Activated naive CD4-positive, alpha-beta T cell treated with anti-CD3 and anti-CD28 coated beads for 36 hours (primary cell): Measurements from ENCODE around the gene RPS16. TPM values are rescaled to one million over a fixed set of nuclear protein-coding genes. Genes with fewer than 3 reads are reported as not detected.

Source experiments
- CTCF ChIA-PET: fragments of 350-600 bp; sonication (Branson Sonifier 250); formaldehyde crosslinking; loops from one replicate; lab custom pipeline; 2021; ENCODE audit warnings: antibody characterized with exemption; lab: Charles Lee
- DNase-seq: peaks from one replicate; pipeline ENCODE4 v3.0.0-alpha.2; 2020
- H3K27ac Mint-ChIP-seq: one replicate; pipeline ENCODE4 v1.8.0; 2021; ENCODE audit warnings: mild to moderate bottlenecking, mixed read lengths
- H3K27me3 Mint-ChIP-seq: one replicate; pipeline ENCODE4 v1.8.0; 2021; ENCODE audit warnings: low read depth, mixed read lengths
- H3K36me3 Mint-ChIP-seq: one replicate; pipeline ENCODE4 v1.8.0; 2021; ENCODE audit warnings: low read depth, mixed read lengths
- H3K4me1 Mint-ChIP-seq: one replicate; pipeline ENCODE4 v1.8.0; 2021; ENCODE audit warnings: low read depth, mixed read lengths
- H3K4me3 Mint-ChIP-seq: one replicate; pipeline ENCODE4 v1.8.0; 2021; ENCODE audit warnings: mild to moderate bottlenecking, moderate library complexity, mixed read lengths
- H3K9me3 Mint-ChIP-seq: one replicate; pipeline ENCODE4 v1.8.0; 2021; ENCODE audit warnings: mixed read lengths
- intact Hi-C: fragments of 100-400 bp; cut with micrococcal nuclease; formaldehyde crosslinking; loops from one replicate; pipeline ENCODE4 v1.15.1; 2023
- total RNA-seq, 2 experiments: library from RNA; stranded (reverse); gene quantifications; one replicate each; pipeline ENCODE4 v1.2.3, GENCODE V29; 2021

The RPS16 gene
- total RNA-seq, 2 experiments from 2014 or later, result 4,195 to 4,327 TPM

DNA sequence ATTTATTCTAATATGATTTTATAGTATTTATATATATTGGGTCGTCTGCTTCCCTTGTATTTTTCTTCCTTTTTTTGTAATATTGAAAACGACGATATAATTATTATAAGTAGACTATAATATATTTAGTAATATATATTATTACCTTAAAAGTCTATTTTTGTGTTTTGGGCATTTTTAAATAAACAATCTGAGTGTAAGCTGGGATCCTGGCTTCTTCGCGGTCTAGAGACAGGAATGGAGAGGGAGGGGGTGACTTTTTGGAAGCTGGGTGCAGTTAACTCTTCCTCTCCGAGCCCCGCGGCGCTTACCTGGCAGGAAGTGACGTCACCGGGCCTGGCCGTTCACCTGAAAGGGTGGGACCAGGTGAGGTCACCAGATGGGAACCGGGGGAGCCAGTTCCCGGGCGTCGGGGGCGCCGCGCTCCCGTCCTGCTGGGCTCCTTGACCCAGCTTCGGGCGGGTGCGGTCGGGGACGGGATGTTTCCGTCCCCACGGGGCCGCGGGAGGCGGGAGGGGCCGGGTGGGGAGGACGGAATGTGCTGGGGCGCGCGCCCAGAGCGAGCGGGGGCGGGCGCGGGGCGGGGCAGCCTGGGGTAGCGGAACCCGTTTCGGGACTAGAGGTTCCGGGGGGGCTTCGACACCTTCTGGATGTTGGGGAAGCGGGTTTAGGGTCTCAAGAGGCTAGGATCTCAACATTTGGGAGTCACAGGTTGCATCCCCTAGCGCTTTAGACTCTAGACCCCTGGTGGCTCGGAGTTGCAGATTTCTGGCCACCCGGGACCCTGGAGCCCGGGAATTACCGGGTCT lies 26.3 kb downstream of the RPS16 start:
- intact Hi-C loops, result loop anchor here (10.0 kb wide), 1 partner anchor 1205 kb away; no protein-coding TSS in a partner anchor
- CTCF ChIA-PET, result interaction anchor here (1.4 to 3.7 kb wide), 2 partner anchors 12 to 26 kb away, joined by 3 to 26 read pairs; partner anchors contain the start of gene RPS16
- Mint-ChIP-seq H3K9me3 (no peaks in the 10 kb centered on the region), H3K27ac (peak overlapping the region; percentile 98), H3K4me3 (peak overlapping the region; percentile 97), H3K36me3 (peaks cover 29% of the 10 kb centered on the region), H3K27me3 (peaks cover 2% of the 10 kb centered on the region), H3K4me1 (peaks cover 50% of the 10 kb centered on the region)
- peak; percentile 95 for DNase-seq

DNA sequence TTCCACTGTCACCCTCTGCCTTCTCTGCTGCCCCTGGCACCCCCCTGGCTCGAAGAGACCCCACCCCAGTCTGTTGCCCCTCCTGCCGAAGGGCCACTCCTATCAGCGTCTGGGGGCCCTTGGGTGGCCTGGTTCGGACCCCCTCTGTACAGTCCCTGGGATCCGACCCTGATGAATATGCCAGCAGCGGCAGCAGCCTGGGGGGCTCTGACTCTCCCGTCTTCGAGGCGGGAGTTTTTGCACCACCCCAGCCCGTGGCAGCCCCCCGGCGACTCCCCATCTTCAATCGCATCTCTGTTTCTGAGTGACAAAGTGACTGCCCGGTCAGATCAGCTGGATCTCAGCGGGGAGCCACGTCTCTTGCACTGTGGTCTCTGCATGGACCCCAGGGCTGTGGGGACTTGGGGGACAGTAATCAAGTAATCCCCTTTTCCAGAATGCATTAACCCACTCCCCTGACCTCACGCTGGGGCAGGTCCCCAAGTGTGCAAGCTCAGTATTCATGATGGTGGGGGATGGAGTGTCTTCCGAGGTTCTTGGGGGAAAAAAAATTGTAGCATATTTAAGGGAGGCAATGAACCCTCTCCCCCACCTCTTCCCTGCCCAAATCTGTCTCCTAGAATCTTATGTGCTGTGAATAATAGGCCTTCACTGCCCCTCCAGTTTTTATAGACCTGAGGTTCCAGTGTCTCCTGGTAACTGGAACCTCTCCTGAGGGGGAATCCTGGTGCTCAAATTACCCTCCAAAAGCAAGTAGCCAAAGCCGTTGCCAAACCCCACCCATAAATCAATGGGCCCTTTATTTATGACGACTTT lies 27.1 kb downstream of the RPS16 start:
- peaks cover 2% of the 10 kb centered on the region for H3K27me3 Mint-ChIP-seq
- peaks cover 47% of the 10 kb centered on the region for H3K4me1 Mint-ChIP-seq
- no peaks in the 10 kb centered on the region for H3K9me3 Mint-ChIP-seq
- H3K27ac Mint-ChIP-seq, result peak overlapping the region; percentile 98
- intact Hi-C loops, result loop anchor here (10.0 kb wide), 1 partner anchor 1206 kb away; no protein-coding TSS in a partner anchor
- peaks cover 29% of the 10 kb centered on the region for H3K36me3 Mint-ChIP-seq
- CTCF ChIA-PET, result interaction anchor here (0.6 to 3.7 kb wide), 3 partner anchors 11 to 27 kb away, joined by 3 to 26 read pairs (median 3); partner anchors contain the start of gene RPS16
- peak; percentile 45 for DNase-seq
- peak overlapping the region; percentile 97 for H3K4me3 Mint-ChIP-seq

DNA sequence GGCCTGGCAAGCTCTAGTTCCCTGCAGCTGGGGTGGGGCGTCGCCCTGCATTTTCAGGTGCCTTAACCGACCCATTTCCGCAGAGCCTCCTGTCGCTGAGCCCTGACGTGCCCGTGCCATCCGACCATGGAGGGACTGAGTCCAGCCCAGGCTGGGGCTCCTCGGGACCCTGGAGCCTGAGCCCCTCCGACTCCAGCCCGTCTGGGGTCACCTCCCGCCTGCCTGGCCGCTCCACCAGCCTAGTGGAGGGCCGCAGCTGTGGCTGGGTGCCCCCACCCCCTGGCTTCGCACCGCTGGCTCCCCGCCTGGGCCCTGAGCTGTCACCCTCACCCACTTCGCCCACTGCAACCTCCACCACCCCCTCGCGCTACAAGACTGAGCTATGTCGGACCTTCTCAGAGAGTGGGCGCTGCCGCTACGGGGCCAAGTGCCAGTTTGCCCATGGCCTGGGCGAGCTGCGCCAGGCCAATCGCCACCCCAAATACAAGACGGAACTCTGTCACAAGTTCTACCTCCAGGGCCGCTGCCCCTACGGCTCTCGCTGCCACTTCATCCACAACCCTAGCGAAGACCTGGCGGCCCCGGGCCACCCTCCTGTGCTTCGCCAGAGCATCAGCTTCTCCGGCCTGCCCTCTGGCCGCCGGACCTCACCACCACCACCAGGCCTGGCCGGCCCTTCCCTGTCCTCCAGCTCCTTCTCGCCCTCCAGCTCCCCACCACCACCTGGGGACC lies 27.9 kb downstream of the RPS16 start:
- H3K36me3 Mint-ChIP-seq, result peaks cover 29% of the 10 kb centered on the region
- H3K27me3 Mint-ChIP-seq, result peaks cover 2% of the 10 kb centered on the region
- DNase-seq, result peak; percentile 75
- peak overlapping the region; percentile 98 for H3K27ac Mint-ChIP-seq
- H3K4me1 Mint-ChIP-seq, result peaks cover 47% of the 10 kb centered on the region
- CTCF ChIA-PET, result interaction anchor here (0.6 to 3.7 kb wide), 4 partner anchors 10 to 357 kb away, joined by 3 to 26 read pairs (median 3); partner anchors contain the start of gene RPS16
- peak overlapping the region; percentile 97 for H3K4me3 Mint-ChIP-seq
- H3K9me3 Mint-ChIP-seq, result no peaks in the 10 kb centered on the region
- intact Hi-C loops, result loop anchor here (10.0 kb wide), 1 partner anchor 1207 kb away; no protein-coding TSS in a partner anchor

DNA sequence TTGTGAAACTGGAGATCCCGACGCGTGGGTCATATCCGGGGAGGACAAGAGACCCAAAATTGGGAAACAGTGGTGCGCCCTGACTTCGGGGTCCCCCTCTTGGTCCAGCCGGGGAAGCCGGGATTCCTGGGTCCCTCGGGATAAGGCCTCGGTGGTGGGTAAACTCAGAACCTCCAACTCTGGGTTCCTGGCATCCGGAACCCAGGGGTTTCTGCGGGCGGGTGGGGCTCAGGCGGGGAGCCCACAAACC lies 28.4 kb downstream of the RPS16 start:
- no peak for DNase-seq
- Mint-ChIP-seq H3K27me3 (peaks cover 2% of the 10 kb centered on the region), H3K9me3 (no peaks in the 10 kb centered on the region), H3K36me3 (peaks cover 30% of the 10 kb centered on the region), H3K4me3 (peak overlapping the region; percentile 97), H3K4me1 (peaks cover 52% of the 10 kb centered on the region), H3K27ac (peak overlapping the region; percentile 98)
- CTCF ChIA-PET, result interaction anchor here (0.6 to 3.7 kb wide), 2 partner anchors 10 to 357 kb away, joined by 3 to 26 read pairs; no protein-coding TSS in a partner anchor
- intact Hi-C loops, result loop anchor here (10.0 kb wide), 1 partner anchor 1207 kb away; no protein-coding TSS in a partner anchor

DNA sequence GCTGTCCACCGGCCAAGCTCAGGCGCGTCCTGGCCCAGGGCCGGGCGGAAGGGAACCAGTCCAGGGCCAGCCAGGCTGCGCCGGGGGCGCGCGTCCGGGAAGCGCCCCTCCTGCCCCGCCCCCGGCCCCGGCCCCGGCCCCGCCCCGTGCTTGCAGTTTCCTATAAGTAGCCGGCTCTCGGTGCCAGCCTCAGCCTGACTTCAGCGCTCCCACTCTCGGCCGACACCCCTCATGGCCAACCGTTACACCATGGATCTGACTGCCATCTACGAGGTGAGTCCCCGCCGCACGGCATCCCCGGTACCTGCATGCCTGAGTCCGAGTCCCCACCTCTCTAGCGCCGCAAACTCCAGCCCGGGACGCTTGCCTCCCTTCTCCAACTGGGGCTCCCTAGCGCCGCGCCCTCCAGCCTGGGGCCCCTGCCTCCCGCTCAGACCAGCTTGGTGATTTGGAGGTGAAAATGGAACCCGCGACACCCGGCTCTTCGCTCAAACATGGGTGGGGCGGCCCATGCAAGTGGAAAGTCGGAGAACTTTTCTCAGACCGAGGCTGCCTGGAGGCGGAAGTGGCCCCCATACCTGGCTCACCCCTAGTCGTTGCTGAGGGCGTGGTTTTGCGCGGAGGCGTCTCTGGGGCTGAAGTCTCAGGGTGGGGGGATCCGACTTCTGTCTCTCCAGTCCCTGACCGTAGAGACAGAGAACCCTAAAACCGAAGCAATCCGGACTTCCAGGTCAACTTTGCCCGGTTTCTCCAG lies 28.9 kb downstream of the RPS16 start, which contains the start of gene ZFP36:
Gene ZFP36 (plus strand): TSS at position 192 of the 754 bp plus-strand sequence. CDS start 58 bp downstream, at position 250.
- H3K9me3 Mint-ChIP-seq, result no peaks in the 10 kb centered on the region
- peak within 1 kb of the TSS; percentile 97 for H3K4me3 Mint-ChIP-seq
- intact Hi-C loops, result loop anchor here (10.0 kb wide), 1 partner anchor 1208 kb away; no protein-coding TSS in a partner anchor
- H3K27me3 Mint-ChIP-seq, result no peaks in the 10 kb centered on the region
- peaks cover 55% of the 10 kb centered on the region for H3K4me1 Mint-ChIP-seq
- CTCF ChIA-PET, result interaction anchor here (3.7 kb wide), 1 partner anchor 9 kb away, joined by 26 read pairs; no protein-coding TSS in a partner anchor
- DNase-seq, result peak; percentile 87
- peak within 1 kb of the TSS; percentile 98 for H3K27ac Mint-ChIP-seq
- peaks cover 28% of the 10 kb centered on the region for H3K36me3 Mint-ChIP-seq

DNA sequence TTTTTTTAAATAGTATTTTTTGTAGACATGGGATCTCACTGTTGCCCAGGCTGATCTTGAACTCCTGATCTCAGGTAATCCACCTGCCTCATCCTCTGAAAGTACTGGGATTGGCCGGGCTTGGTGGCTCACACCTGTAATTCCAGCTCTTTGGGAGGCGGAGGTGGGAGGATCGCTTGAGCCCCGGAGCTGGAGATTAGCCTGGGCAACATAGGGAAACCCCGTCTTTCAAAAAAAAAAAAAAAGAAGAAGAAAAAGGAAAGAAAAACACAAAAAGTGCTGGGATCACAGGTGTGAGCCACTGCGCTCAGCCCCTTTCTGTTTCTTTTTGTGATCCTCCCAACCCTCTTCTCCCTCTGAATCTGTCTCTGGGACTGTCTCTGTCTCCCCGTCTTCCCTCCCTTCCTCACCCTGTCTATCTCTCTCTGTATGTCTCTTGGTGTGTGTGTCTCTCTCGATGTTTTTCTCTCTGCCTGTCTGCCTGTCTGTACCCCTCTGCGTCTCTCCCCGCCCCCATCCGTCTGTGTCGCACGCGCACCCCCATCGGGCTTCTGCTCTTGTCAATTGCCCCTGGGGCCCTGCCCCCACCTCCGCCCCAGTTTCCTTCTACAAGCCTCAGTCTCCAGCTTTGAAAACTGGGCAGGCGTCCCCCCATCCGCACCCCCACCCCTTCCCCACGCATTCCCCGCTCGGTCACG lies 29.6 kb downstream of the RPS16 start:
- peaks cover 57% of the 10 kb centered on the region for H3K4me1 Mint-ChIP-seq
- peak; percentile 90 for DNase-seq
- peak overlapping the region; percentile 86 for H3K4me3 Mint-ChIP-seq
- H3K9me3 Mint-ChIP-seq, result no peaks in the 10 kb centered on the region
- peaks cover 28% of the 10 kb centered on the region for H3K36me3 Mint-ChIP-seq
- H3K27me3 Mint-ChIP-seq, result no peaks in the 10 kb centered on the region
- CTCF ChIA-PET, result interaction anchor here (0.8 to 3.7 kb wide), 2 partner anchors 8 to 47 kb away, joined by 3 to 26 read pairs; no protein-coding TSS in a partner anchor
- peak overlapping the region; percentile 93 for H3K27ac Mint-ChIP-seq
- intact Hi-C loops, result loop anchor here (2.0 to 10.0 kb wide), 2 partner anchors 555 to 1209 kb away; no protein-coding TSS in a partner anchor

DNA sequence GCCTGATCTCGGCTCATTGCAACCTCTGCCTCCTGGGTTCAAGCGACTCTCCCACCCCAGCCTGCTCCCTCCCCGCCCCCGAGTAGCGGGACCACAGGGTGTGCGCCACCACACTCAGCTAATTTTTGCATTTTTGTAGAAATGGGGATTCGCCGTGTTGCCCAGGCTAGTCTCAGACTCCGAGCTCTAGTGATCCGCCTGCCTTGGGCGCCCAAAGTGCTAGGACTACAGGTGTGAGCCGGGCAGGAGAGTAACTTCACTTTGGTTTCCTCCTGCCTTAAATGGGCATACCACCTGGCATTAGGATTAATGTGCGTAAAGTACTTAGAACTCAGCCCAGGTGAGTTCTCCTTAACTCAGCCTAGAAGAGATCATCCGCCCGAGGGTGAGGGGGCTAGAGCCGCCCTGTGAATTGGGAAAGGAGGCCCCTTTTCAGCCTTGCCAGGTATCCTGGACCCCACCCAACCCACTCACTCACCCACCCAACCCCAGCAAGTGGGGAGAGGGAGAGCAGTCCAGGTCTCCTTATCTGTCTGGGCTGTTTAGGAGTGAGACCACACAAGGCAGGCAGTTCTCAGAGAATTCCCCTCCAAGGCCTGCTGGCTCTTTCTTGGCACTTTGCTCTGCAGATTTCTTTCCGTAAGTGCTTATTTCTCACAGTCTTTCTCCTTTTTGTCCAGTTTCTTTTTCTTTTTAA lies 30.3 kb downstream of the RPS16 start:
- Mint-ChIP-seq H3K4me1 (peaks cover 56% of the 10 kb centered on the region), H3K36me3 (peaks cover 28% of the 10 kb centered on the region), H3K4me3 (peak overlapping the region; percentile 65), H3K27me3 (no peaks in the 10 kb centered on the region), H3K27ac (peak overlapping the region; percentile 93), H3K9me3 (no peaks in the 10 kb centered on the region)
- CTCF ChIA-PET, result interaction anchor here (0.8 to 1.4 kb wide), 3 partner anchors 12 to 46 kb away, joined by 3 to 4 read pairs (median 3); no protein-coding TSS in a partner anchor
- DNase-seq, result peak; percentile 35
- intact Hi-C loops, result loop anchor here (2.0 to 10.0 kb wide), 2 partner anchors 555 to 1209 kb away; no protein-coding TSS in a partner anchor

GRCh38 chr19:39403331-39404312 lies 32.1 kb downstream of the RPS16 start:
- Mint-ChIP-seq H3K27me3 (no peaks in the 10 kb centered on the region), H3K36me3 (peaks cover 27% of the 10 kb centered on the region), H3K4me1 (peaks cover 60% of the 10 kb centered on the region), H3K4me3 (peak overlapping the region; percentile 84), H3K27ac (peak overlapping the region; percentile 93), H3K9me3 (no peaks in the 10 kb centered on the region)
- intact Hi-C loops, result loop anchor here (2.0 to 10.0 kb wide), 3 partner anchors 553 to 1211 kb away; partner anchors contain the start of gene SERTAD1
- CTCF ChIA-PET, result interaction anchor here (0.6 to 4.7 kb wide), 3 partner anchors 8 to 139 kb away, joined by 4 to 45 read pairs (median 4); partner anchors contain the start of gene PLEKHG2
- DNase-seq, result peak; percentile 99
